ENCODE results near the gene GRIK4.

GRCh38 chr11:120517390-120517761, 5.8 kb downstream of the GRIK4 start:
- no peak for TF ChIP-seq POLR2AphosphoS5 (IDR thresholded peaks at IDR 0.05; ENCODE audit: low read depth, low read length)
- no peak for TF ChIP-seq TAF1 (IDR thresholded peaks at IDR 0.05; ENCODE audit: borderline replicate concordance, insufficient read depth, low read length)
- no peak for TF ChIP-seq SIN3A (IDR thresholded peaks at IDR 0.05; ENCODE audit: borderline replicate concordance, insufficient read depth, low read length)
- TF ChIP-seq REST (IDR thresholded peaks at IDR 0.05; ENCODE audit: insufficient read depth in 1 of 2, low read depth in 2 of 2, low read length in 2 of 2): no peak
- TF ChIP-seq FOXP2 (optimal IDR thresholded peaks at IDR 0.05; ENCODE audit: borderline replicate concordance, extremely low read depth, extremely low read length, insufficient read depth): no peak

Measured in PFSK-1 (cell line).